ACHN (cell line): ENCODE results near the gene PTGFRN.
"Not testable (repeated sequence)": the region's sequence is repeated elsewhere in the genome, so short reads cannot be mapped to it uniquely, and the experiment has no call there.

Experiments used
- DNase-seq: peaks from one replicate; pipeline ENCODE4 v3.0.0-alpha.2; 2015
- in situ Hi-C: cut with HindIII; loops from 2 replicates; pipeline ENCODE4 v1.10.0; 2017; ENCODE audit warnings: low sequenced_read_pairs, low pct_ligation_motif_present, low pct_unique_long_range_greater_than_20kb

PTGFRN gene

GRCh38 chr1:116909512-116910378, at the start of gene PTGFRN:
Gene PTGFRN (plus strand): TSS chr1:116909916. CDS start chr1:116910204, 288 bp downstream.
- peak; percentile 40 for DNase-seq
- in situ Hi-C loops = no loop called here

DNA sequence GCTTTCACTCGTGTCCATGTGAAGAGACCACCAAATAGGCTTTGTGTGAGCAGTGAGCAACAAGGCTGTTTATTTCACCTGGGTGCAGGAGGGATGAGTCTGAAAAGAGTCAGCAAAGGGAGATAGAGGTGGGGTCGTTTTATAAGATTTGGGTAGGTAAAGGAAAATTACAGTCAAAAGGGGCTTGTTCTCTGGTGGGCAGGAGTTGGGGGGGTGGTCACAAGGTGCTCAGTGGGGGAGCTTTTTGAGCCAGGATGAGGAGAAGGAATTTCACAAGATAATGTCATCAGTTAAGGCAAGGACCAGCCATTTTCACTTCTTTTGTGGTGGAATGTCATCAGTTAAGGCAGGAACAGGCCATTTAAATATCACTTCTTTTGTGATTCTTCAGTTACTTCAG, 49.5 kb upstream of the PTGFRN start:
- in situ Hi-C loops, DNase-seq: not testable (repeated sequence)

DNA sequence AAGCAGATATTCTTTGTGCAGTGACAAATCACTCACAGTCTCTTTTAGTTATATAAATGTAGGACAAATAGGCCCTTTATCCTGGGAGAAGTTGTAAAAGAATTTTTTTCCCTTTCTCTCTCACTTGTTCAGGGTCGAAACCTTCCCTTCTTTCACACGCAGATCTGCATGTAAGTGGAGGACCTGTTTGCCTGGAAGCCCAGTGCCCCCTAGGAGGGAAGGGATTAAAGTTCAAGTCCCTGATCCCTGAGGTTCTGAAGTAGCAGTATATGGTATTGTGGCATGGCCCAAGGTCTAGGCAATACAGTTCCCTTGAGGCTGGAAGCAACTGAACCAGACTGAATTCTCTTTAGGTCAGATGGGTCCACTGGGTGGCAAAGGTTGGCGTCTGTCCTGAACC, 48.6 kb upstream of the PTGFRN start:
- in situ Hi-C loops = no loop called here
- no peak for DNase-seq

GRCh38 chr1:116863031-116863430, 46.7 kb upstream of the PTGFRN start:
- DNase-seq, in situ Hi-C loops: not testable (repeated sequence)

DNA sequence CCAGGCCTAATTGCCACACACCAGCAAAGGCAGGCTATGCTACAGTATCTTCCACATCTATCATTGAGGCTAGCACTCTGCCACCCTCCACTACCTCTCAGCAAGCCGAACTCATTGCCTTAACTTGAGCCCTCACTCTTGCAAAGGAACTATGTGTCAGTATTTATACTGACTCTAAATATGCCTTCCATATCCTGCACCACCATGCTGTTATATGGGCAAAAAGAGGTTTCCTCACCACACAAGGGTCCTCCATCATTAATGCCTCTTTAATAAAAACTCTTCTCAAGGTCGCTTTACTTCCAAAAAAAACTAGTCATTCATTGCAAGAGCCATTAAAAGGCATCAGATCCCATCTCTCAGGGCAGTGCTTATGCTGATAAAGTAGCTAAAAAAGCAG, 43.2 kb upstream of the PTGFRN start:
- DNase-seq, in situ Hi-C loops: not testable (repeated sequence)

GRCh38 chr1:116868385-116868784, 41.3 kb upstream of the PTGFRN start:
- in situ Hi-C loops = no loop called here

GRCh38 chr1:116869611-116870010, 40.1 kb upstream of the PTGFRN start:
- in situ Hi-C loops = no loop called here
- no peak for DNase-seq

More at GRCh38 chr1:116868385-116868784, 41.3 kb upstream of the PTGFRN start:
- peak; percentile 75 for DNase-seq

DNA sequence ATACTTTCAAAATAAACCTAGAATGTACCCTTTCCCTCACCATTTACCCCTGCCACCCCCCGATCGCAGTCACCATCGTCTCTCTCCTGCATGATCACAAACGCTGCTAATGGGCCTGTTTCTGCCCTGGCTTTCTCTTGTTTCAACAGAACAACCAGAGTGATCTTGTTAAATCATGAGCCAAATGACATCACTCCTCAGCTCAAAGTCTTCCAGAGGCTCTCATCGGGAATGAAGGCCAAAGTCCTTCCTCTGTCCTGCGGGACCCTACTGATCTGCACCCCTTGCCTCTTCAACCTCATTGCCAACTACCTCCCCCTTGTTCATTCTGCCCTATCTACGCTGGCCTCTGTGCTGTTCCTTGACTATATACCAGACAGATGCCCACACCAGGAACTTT, 39.4 kb upstream of the PTGFRN start:
- in situ Hi-C loops = no loop called here
- DNase-seq = no peak

GRCh38 chr1:116871779-116872146, 38.0 kb upstream of the PTGFRN start:
- in situ Hi-C loops = no loop called here
- DNase-seq = no peak

- no peak for DNase-seq
- in situ Hi-C loops = no loop called here
These were observed 35.9 kb upstream of the PTGFRN start for GRCh38 chr1:116873680-116874271.

GRCh38 chr1:116874733-116875249, 34.9 kb upstream of the PTGFRN start:
- DNase-seq = no peak
- in situ Hi-C loops = no loop called here

- DNase-seq = no peak
- in situ Hi-C loops = no loop called here
These were observed 34.3 kb upstream of the PTGFRN start for GRCh38 chr1:116875391-116875790.

DNA sequence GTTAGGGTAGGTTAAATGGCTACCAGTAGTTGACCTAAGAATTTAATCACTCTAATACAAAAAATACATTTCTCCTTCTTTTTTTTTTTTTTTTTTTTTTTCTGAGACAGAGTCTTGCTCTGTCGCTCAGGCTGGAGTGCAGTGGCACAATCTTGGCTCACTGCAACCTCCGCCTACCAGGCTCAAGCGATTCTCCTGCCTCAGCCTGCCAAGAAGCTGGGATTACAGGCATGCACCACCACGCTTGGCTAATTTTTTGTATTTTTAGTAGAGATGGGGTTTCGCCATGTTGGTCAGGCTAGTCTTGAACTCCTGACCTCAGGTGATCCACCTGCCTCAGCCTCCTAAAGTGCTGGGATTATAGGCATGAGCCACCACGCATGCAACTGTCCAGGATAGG, 33.8 kb upstream of the PTGFRN start:
- DNase-seq, in situ Hi-C loops: not testable (repeated sequence)

DNA sequence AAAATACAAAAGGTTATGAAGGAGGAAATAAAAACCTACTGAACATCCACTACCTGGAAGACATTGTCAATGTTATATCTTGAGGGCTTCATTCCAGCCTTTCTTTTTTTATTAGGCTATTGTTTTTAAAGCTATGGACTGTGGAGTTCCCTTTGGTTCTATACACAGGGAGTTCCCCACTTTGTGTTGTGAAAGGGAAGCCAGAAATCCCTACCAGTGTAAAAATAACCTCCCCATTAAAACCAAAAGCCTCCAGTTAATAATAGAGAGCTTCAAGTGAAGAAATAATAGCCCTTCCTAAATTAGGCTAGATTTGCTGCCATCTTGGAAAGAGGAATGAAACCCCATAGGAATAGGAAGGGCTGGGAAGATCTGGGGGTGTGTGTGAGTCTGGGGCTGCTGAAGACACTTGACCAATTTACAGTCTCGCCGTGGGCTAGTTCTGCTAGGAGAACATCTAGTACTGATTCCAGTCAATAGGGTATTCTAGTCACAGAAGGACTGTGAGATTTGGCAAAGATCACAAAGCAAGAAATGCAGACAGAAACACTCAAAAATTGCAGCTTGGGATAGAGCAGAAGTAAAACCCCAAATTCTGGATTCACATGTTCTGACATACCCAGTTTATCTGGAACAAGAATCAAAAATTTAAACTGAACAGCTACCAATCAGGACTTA, 32.4 kb upstream of the PTGFRN start:
- no peak for DNase-seq
- in situ Hi-C loops = no loop called here

GRCh38 chr1:116878804-116879477, 30.8 kb upstream of the PTGFRN start:
- no peak for DNase-seq
- in situ Hi-C loops = no loop called here

DNA sequence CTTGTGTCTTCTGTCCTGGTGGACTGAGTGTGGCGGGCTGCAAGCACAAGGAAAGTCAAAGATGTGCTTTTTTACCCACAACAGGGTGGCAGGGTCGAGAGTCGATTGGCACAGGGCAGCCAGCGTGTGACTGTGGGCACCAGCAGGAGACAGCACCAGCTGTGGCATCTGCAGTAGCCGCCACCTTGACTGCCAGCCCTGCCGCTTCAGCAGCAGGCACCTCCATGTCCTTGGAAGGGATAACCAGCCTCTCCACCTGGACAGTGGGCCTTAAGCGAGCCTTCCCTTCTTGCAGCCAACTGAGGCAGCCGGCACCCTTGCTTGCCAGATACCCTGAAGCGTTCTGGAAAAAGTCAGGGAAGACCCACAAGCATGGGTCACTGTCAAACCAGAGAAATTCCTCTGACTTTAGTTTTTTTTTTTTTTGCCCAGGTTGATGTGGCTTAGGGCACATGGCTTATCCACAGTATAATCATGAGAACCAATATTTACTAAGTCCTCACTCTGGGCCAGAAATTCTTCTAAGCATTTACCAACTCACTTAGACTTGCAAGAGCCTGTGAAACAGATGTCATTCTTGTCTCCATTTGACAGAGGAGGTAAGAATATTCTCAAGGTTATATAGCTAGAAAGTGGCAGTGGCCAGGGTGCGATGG, 30.1 kb upstream of the PTGFRN start:
- no peak for DNase-seq
- in situ Hi-C loops = no loop called here

- in situ Hi-C loops = no loop called here
- DNase-seq = no peak
These were observed 28.8 kb upstream of the PTGFRN start for GRCh38 chr1:116880917-116881316.

GRCh38 chr1:116881879-116882520, 27.7 kb upstream of the PTGFRN start:
- in situ Hi-C loops = no loop called here

More at GRCh38 chr1:116881879-116882520, 27.7 kb upstream of the PTGFRN start:
- DNase-seq = peak; percentile 43
